HG02852 (cell line): ENCODE results near the gene SLC22A2.
"Not testable (repeated sequence)": the region's sequence is repeated elsewhere in the genome, so short reads cannot be mapped to it uniquely, and the experiment has no call there.

Source experiments
- ATAC-seq: cut with Tn5 transposase; IDR thresholded peaks from one replicate; pipeline ENCODE4 v1.9.1; 2021; ENCODE audit warnings: mild to moderate bottlenecking, moderate library complexity; ENCODE audit not compliant: unreplicated experiment

SLC22A2 gene

DNA sequence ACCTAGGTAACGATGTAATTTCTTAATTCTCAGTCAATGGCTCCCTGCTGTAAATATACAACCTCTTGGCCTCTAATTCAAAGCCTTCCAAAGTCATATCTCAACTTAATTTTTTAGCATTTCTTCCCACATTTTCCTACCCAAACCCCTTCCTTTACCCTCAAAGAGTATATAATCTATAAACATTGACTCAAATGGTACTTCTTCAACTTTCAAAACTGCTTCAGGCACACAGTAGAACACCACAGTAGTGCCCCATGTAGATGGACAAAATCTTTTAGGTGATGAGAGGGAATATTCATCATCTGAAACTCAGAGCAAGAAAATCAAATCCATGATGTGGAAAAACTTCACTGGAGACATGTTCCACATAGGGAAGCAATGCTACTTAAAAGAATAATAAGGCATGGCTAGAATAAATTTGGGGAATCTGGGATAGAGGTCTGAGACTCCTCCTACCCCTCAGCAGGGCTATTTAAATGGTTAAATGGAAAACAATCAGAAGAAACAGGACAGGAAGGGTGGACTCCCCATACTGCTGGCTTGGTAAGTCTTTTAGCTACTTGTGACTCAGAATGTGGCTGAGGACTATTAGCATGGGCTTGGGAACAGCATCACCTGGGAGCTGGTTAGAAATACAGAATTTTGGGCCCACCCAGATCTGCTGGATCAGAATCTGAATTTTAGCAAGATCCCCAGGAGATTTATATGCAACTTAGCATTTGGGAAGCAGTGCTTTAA is 6.4 kb downstream of the SLC22A2 start:
- ATAC-seq, result no peak

DNA sequence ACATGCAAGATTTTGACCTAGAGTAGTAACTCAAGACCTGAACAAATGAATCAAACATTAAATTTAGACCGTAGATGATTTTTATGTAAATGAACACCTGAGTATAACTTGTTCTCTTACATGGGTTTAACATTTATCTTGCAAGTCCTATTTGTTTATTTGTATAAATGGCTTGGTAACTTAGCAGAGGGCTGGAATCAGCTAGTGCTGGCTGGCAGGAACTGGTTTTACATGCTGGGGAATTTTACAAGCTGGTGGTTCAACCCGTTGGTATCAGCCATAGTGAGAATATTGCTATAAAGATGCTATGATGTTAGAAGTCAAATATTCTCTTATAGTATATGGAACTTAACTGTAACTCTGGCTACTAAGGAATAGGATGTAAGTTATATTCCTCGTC is 8.9 kb downstream of the SLC22A2 start:
- ATAC-seq, result no peak

DNA sequence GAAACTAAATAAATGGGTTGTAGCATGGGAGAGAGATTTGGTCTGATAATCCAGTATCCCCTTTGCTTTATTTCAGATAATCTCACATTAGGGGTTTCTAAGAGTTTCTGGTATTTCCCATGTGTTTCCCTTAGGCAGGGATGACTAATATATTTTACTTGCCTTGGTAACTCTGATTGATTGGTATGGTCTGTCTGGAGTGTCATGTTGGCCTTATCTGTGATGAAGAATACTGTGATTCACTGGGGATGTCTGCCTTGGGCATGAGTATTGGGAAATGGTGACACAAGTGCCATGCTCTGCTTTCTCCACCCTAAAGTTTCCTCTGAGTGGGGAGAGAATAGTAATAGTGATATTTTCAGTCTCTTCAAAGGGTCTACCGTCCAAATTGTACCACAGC is 10.1 kb downstream of the SLC22A2 start:
- ATAC-seq, result no peak

- no peak for ATAC-seq
Observed at GRCh38 chr6:160247457-160247883, 11.2 kb downstream of the SLC22A2 start.

DNA sequence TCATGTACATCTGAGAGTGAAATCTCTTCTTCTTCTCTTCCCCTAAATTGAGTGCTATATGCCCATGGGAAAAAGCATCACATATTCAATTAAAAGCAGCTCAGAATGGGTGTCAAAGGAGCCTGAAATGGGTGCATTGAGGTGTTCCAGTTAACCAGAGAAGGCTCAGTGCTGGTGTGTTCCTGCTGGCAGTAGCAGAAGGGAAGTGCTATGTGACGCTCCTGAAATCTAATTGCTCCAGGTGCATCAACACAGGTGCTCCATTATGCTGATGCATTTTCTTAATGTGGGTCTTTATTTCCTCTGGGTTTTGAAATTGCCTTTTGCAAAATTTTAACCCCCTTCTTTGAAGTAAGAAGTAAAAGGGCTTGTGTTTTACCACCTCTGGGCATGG is 17.9 kb downstream of the SLC22A2 start:
- ATAC-seq, result no peak

DNA sequence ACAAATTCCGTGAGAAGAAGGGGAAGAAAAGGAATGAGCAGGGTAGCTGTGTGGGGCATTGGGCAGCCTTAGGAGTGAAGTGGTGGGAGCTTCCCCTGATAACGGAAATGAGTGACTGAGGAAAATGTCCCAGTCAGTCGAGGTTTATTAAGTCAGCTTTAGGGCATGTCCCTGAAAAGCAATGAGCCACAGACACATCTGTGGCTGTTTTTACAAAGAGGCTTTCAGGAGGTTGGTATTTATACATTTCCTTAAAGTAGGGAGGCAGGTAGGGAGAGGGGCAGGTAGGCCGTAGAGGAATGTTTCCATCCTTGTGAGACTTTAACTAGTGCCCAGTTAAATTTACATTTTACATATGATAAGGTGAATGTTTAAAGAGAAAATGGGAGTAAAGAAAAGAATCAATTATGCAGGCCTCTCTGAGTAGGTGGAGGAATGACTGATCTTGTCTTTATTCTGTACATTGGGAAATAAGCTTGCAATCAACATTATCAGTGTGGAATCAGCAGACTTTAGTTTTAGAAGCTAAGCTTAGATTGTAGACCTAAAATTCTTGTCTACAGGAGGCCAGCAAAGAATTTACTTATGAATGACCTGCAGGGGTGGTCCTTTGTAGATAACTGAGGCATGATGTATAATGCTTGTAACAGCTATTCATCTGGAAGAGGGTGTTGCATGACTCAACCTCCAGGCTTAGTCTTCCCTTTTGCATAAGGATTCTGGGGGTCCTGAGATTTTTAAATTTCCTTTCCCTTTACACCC is 18.5 kb downstream of the SLC22A2 start:
- no peak for ATAC-seq

DNA sequence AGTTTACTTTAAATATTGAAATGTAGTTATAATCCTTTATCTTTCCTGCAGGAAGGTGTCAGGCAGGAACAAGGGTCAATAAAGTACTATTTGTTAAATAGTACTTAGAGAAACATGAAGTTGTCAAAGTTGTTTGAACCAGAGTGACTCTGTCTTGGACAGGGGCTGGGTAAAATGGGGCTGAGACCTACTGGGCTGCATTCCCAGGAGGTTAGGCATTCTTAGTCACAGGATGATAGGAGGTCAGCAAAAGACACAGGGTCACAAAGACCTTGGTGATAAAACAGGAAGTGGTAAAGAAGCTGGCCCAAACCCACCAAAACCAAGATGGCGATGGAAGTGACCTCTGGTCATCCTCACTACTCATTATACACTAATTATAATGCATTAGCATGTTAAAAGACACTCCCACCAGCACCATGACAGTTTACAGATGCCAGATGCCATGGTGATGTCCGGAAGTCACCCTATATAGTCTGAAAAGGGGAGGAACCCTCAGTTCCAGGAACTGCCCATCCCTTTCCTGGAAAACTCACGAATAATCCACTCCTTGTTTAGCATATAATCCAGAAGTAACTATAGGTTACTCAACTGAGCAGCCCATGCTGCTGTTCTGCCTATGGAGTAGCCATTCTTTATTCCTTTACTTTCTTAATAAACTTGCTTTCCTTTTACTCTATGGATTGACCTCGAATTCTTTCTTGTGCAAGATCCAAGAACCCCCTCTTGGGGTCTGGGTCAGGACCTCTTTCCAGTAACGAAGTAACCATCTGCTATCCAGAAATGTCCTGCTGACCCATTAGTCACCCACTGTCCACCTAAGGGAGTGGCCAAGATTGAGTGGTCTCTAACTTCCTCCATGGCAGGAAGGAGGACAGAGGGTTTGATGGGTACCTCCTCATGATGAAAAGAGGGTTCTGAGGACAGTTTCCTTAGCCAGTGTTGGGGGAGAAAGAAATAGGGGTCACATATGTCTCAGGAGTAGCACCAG is 19.6 kb downstream of the SLC22A2 start:
- ATAC-seq, result no peak

- no peak for ATAC-seq
Observed at GRCh38 chr6:160238278-160238711, 20.3 kb downstream of the SLC22A2 start.

DNA sequence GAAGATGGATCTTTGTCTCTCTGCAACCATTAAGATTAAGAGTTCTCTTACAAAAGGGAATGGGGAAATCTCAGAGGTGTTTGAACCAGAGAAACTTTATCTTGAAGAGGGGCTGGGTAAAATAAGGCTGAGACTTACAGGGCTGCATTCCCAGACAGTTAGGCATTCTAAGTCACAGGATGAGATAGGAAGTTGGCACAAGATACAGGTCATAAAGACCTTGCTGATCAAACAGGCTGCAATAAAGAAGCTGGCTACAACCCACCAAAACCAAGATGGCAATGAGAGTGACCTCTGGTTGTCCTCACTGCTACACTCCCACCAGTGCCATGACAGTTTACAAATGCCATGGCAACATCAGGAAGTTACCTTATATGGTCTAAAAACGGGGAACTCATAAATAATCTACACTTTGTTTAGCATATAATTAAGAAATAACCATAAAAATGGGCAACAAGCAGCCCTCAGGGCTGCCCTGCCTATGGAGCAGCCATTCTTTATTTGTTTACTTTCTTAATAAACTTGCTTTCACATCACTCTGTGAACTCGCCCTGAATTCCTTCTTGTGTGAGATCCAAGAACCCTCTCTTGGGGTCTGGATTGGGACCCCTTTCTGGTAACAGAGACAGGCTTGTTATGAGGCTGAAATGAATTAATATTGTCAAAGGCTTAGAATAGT is 20.9 kb downstream of the SLC22A2 start:
- ATAC-seq, result not testable (repeated sequence)

GRCh38 chr6:160236235-160236872 is 22.3 kb downstream of the SLC22A2 start:
- not testable (repeated sequence) for ATAC-seq

- not testable (repeated sequence) for ATAC-seq
Observed at GRCh38 chr6:160233950-160234640, 24.5 kb downstream of the SLC22A2 start.

GRCh38 chr6:160227769-160228161 is 30.9 kb downstream of the SLC22A2 start:
- no peak for ATAC-seq

- no peak for ATAC-seq
Observed at GRCh38 chr6:160227038-160227768, 31.4 kb downstream of the SLC22A2 start.

DNA sequence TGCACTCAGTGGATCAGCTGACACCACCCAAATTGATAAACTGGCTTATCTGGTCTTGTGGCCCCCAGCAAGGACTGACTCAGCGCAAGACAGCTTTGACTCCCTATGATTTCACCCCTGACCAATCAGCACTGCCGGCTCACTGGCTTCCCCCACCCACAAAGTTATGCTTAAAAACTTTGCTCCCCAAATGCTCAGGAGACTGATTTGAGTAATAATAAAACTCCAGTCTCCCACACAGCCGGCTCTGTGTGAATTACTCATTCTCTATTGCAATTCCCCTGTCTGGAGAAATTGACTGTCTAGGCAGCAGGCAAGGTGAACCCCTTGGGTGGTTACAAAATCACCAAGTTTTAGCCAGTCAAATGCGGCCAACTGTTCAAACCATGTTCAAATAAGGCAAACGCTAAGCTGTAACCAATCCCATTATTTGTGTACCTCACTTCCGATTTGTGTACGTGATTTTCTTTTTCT is 32.5 kb downstream of the SLC22A2 start:
- peak; percentile 78 for ATAC-seq

DNA sequence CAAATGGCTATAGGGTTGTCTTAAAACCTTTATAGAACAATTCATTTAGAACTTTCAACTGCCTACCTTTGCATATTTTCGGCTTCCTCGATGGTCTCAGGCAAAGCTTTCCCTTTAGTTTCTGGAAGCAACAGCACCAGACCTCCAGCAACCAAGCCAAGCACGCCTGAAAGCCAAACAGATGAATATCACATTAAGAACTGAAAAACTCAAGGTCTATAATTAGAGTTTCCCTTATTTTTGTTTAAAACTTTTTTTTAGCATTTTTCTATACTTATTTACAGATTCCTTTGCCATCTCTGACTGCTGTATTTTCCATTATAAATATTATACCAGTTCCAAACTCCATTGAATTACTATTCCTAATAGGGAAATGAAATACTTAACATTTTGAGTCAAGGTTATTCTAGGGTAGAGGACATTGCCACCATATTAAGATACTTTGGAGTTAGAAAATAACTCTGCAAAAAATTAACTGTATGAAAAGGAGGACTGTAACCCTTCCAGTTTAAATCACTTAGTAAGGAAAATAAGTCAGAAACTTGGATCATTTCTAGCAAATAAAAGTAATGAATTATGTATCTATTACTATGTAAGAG is 33.9 kb downstream of the SLC22A2 start:
- ATAC-seq, result no peak

DNA sequence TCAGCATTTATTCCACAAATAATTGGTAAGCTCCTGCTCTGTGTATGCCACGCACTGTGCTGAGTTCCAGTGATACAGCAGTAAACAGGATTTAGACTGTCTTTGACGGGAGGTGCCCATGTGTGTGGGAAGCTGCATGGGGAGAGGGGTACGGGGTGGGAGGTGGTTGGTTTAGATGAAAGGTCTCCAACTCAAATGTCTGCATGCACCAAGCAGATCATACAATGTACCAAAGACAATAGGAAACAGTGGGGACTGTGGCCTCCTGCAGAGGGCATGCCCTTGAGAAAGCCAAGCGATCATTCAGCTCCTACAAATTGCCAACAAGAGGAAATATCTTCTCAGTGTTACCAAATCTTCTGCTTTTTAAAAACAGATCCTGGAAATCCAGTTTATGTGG is 36.1 kb downstream of the SLC22A2 start:
- ATAC-seq, result no peak

- ATAC-seq, result no peak
Observed at GRCh38 chr6:160221918-160222317, 36.7 kb downstream of the SLC22A2 start.

- ATAC-seq, result no peak
Observed at GRCh38 chr6:160221423-160221822, 37.2 kb downstream of the SLC22A2 start.
